Measurements from ENCODE around the gene HEATR5A. TPM values are rescaled to one million over a fixed set of nuclear protein-coding genes. Genes with fewer than 3 reads are reported as not detected.

HEATR5A gene
- total and polyA plus RNA-seq, 9 donors = 9.5 to 26.0 (median 13.2) TPM

DNA sequence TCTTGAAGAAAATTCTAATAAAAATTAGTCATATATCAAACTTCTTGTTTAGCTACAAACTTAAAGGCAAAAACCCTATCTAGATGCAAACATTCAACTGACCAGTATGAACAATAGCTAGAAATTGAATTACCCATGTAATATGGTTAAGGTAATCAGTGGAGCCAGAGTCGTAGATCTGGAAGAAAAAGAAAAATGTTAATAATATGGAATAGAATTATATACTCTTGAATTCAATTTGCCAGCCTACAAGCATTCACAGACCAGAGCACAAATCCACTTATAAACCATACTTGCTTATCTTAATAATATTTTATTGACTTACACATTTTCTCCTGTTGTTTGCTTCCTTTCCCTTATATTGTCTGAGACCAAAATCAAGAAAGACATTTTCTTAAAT lies 7.7 kb upstream of the HEATR5A start:
- WGBS (ENCODE audit: insufficient coverage) = no CpG with 5 or more reads among the region's 1 CpG

GRCh38 chr14:31426663-31427062 lies 6.3 kb upstream of the HEATR5A start:
- peaks cover 5% of the 10 kb centered on the region for H3K36me3 ChIP-seq (ENCODE audit: control insufficient read depth, insufficient read depth, low read length)
- no CpG with 5 or more reads among the region's 2 CpGs for WGBS (ENCODE audit: insufficient coverage)
- no peaks in the 10 kb centered on the region for H3K27me3 ChIP-seq (ENCODE audit: control insufficient read depth, insufficient read depth, low read length)
- H3K4me3 ChIP-seq (ENCODE audit: low read length) = no peak overlapping the region
- no peaks in the 10 kb centered on the region for H3K4me1 ChIP-seq (ENCODE audit: control insufficient read depth, insufficient read depth, low read length)
- H3K9me3 ChIP-seq (replicated peaks; ENCODE audit: control insufficient read depth, low read depth, low read length) = peaks cover 3% of the 10 kb centered on the region
- DNase-seq = no peak
- no peak overlapping the region for H3K27ac ChIP-seq (ENCODE audit: low read length)

More for the DNA sequence above, 7.7 kb upstream of the HEATR5A start:
- no peaks in the 10 kb centered on the region for H3K27me3 ChIP-seq (ENCODE audit: control insufficient read depth, insufficient read depth, low read length)
- DNase-seq = no peak
- H3K9me3 ChIP-seq (replicated peaks; ENCODE audit: control insufficient read depth, low read depth, low read length) = peaks cover 4% of the 10 kb centered on the region
- no peaks in the 10 kb centered on the region for H3K4me1 ChIP-seq (ENCODE audit: control insufficient read depth, insufficient read depth, low read length)
- H3K4me3 ChIP-seq (ENCODE audit: low read length) = no peak overlapping the region
- no peak overlapping the region for H3K27ac ChIP-seq (ENCODE audit: low read length)
- peaks cover 6% of the 10 kb centered on the region for H3K36me3 ChIP-seq (ENCODE audit: control insufficient read depth, insufficient read depth, low read length)

DNA sequence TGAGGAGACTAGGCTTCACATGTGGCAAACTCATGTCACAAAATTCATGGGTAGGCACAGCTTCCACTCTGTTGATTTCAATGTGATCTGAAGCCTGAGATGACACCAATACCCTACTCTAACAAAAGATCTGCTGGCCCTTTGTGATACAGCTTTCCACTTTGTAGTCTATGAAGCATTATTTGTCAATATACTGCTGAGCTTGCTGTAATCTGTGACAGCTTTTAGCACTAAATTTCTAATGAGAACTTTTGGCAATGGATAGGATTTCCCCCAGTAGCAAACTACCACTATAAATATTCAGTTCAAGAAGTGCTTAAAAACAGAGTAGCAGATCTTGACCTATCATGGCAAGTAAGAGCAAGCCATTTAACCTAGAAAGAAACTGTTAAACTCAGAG lies 5.6 kb upstream of the HEATR5A start:
- Histone ChIP-seq H3K4me3 (ENCODE audit: low read length) (no peak overlapping the region), H3K27ac (ENCODE audit: low read length) (no peak overlapping the region), H3K27me3 (ENCODE audit: control insufficient read depth, insufficient read depth, low read length) (no peaks in the 10 kb centered on the region), H3K36me3 (ENCODE audit: control insufficient read depth, insufficient read depth, low read length) (no peaks in the 10 kb centered on the region), H3K4me1 (ENCODE audit: control insufficient read depth, insufficient read depth, low read length) (no peaks in the 10 kb centered on the region), H3K9me3 (replicated peaks; ENCODE audit: control insufficient read depth, low read depth, low read length) (no peaks in the 10 kb centered on the region)
- no peak for DNase-seq

DNA sequence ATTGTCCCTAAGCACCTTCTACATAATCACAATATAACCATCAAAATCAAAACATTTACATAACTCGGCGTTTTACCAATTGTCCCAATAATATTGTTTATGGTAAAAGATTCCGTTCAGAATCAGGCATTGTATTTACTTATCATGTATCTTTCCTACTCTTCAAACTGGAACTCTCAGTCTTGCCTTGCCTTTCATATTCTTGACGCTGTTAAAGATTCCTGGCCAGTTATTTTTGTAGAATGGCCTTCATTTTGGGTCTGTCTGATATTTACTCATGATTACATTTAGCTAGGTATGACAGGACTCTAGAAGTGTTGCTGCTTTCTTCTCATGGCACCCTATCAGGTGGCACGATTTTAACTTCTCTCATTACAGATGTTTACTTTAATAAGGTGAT lies 850 bp upstream of the HEATR5A start:
- Histone ChIP-seq H3K9me3 (replicated peaks; ENCODE audit: control insufficient read depth, low read depth, low read length) (no peaks in the 10 kb centered on the region), H3K27me3 (ENCODE audit: control insufficient read depth, insufficient read depth, low read length) (no peaks in the 10 kb centered on the region), H3K36me3 (ENCODE audit: control insufficient read depth, insufficient read depth, low read length) (no peaks in the 10 kb centered on the region), H3K27ac (ENCODE audit: low read length) (peak overlapping the region; percentile 92), H3K4me1 (ENCODE audit: control insufficient read depth, insufficient read depth, low read length) (no peaks in the 10 kb centered on the region), H3K4me3 (ENCODE audit: low read length) (no peak overlapping the region)
- no CpG with 5 or more reads among the region's 5 CpGs for WGBS (ENCODE audit: insufficient coverage)
- no peak for DNase-seq

- Histone ChIP-seq H3K27me3 (ENCODE audit: control insufficient read depth, insufficient read depth, low read length) (no peaks in the 10 kb centered on the region), H3K36me3 (ENCODE audit: control insufficient read depth, insufficient read depth, low read length) (no peaks in the 10 kb centered on the region), H3K27ac (ENCODE audit: low read length) (peak overlapping the region; percentile 93), H3K9me3 (replicated peaks; ENCODE audit: control insufficient read depth, low read depth, low read length) (no peaks in the 10 kb centered on the region), H3K4me1 (ENCODE audit: control insufficient read depth, insufficient read depth, low read length) (no peaks in the 10 kb centered on the region), H3K4me3 (ENCODE audit: low read length) (peak overlapping the region; percentile 99)
- DNase-seq = peak; percentile 65
- WGBS (ENCODE audit: insufficient coverage) = under 1% methylated on average over 33 of the region's 33 CpGs
These were observed 407 bp downstream of the HEATR5A start for GRCh38 chr14:31419967-31420318.

DNA sequence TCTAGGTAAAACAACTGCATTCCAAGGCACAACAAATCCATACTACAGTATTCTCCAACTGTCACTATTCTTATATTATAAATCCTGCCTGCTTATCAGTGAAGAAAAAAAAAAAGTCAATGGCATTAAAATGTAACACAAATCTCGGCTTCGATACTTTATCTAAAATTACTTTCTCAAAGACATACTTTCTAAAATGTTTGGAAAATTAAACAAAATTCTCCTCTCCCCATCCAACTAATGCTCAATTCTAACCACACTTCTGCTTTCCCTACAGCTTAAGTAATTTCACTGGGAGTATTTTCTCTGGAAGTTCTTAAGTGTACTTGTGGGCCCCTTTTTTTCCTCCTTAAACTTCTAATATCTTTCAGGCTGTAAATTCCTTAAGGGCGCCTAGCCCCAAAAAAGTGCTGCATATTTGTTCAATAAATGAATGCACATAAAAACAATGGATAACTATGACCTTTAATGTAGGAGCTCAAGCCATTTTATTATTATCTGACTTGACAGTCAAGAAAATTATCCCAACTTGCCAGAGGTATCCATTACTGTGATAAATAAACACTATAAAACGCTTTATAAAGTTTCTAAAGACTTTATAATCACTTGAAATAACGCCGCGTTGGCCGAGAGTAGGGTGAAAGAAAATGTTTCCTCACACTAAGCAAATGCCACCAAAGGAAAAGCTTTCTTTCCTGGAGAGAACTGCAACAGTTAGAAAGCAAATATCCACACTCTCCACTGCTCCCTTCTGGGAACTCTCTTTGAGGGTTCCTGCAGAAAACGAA lies 977 bp downstream of the HEATR5A start:
- Histone ChIP-seq H3K27me3 (ENCODE audit: control insufficient read depth, insufficient read depth, low read length) (no peaks in the 10 kb centered on the region), H3K36me3 (ENCODE audit: control insufficient read depth, insufficient read depth, low read length) (no peaks in the 10 kb centered on the region), H3K27ac (ENCODE audit: low read length) (peak overlapping the region; percentile 93), H3K9me3 (replicated peaks; ENCODE audit: control insufficient read depth, low read depth, low read length) (no peaks in the 10 kb centered on the region), H3K4me3 (ENCODE audit: low read length) (peak overlapping the region; percentile 99), H3K4me1 (ENCODE audit: control insufficient read depth, insufficient read depth, low read length) (no peaks in the 10 kb centered on the region)
- peak; percentile 29 for DNase-seq
- 0% methylated on average over 1 of the region's 9 CpGs for WGBS (ENCODE audit: insufficient coverage)

GRCh38 chr14:31418440-31418839 lies 1.9 kb downstream of the HEATR5A start:
- no CpG with 5 or more reads among the region's 1 CpG for WGBS (ENCODE audit: insufficient coverage)

GRCh38 chr14:31414190-31414833 lies 6.0 kb downstream of the HEATR5A start:
- Histone ChIP-seq H3K4me3 (ENCODE audit: low read length) (no peak overlapping the region), H3K27ac (ENCODE audit: low read length) (no peak overlapping the region), H3K36me3 (ENCODE audit: control insufficient read depth, insufficient read depth, low read length) (no peaks in the 10 kb centered on the region), H3K27me3 (ENCODE audit: control insufficient read depth, insufficient read depth, low read length) (no peaks in the 10 kb centered on the region), H3K4me1 (ENCODE audit: control insufficient read depth, insufficient read depth, low read length) (no peaks in the 10 kb centered on the region), H3K9me3 (replicated peaks; ENCODE audit: control insufficient read depth, low read depth, low read length) (no peaks in the 10 kb centered on the region)
- no CpG with 5 or more reads among the region's 1 CpG for WGBS (ENCODE audit: insufficient coverage)
- DNase-seq = no peak

More at GRCh38 chr14:31418440-31418839, 1.9 kb downstream of the HEATR5A start:
- H3K27me3 ChIP-seq (ENCODE audit: control insufficient read depth, insufficient read depth, low read length) = no peaks in the 10 kb centered on the region
- no peaks in the 10 kb centered on the region for H3K36me3 ChIP-seq (ENCODE audit: control insufficient read depth, insufficient read depth, low read length)
- H3K4me3 ChIP-seq (ENCODE audit: low read length) = no peak overlapping the region
- H3K27ac ChIP-seq (ENCODE audit: low read length) = no peak overlapping the region
- no peaks in the 10 kb centered on the region for H3K4me1 ChIP-seq (ENCODE audit: control insufficient read depth, insufficient read depth, low read length)
- DNase-seq = no peak
- no peaks in the 10 kb centered on the region for H3K9me3 ChIP-seq (replicated peaks; ENCODE audit: control insufficient read depth, low read depth, low read length)

GRCh38 chr14:31411218-31411727 lies 9.1 kb downstream of the HEATR5A start:
- no peaks in the 10 kb centered on the region for H3K9me3 ChIP-seq (replicated peaks; ENCODE audit: control insufficient read depth, low read depth, low read length)
- H3K27me3 ChIP-seq (ENCODE audit: control insufficient read depth, insufficient read depth, low read length) = no peaks in the 10 kb centered on the region
- DNase-seq = peak; percentile 61
- H3K36me3 ChIP-seq (ENCODE audit: control insufficient read depth, insufficient read depth, low read length) = no peaks in the 10 kb centered on the region
- H3K4me3 ChIP-seq (ENCODE audit: low read length) = no peak overlapping the region
- H3K4me1 ChIP-seq (ENCODE audit: control insufficient read depth, insufficient read depth, low read length) = no peaks in the 10 kb centered on the region
- no CpG with 5 or more reads among the region's 2 CpGs for WGBS (ENCODE audit: insufficient coverage)
- H3K27ac ChIP-seq (ENCODE audit: low read length) = no peak overlapping the region

DNA sequence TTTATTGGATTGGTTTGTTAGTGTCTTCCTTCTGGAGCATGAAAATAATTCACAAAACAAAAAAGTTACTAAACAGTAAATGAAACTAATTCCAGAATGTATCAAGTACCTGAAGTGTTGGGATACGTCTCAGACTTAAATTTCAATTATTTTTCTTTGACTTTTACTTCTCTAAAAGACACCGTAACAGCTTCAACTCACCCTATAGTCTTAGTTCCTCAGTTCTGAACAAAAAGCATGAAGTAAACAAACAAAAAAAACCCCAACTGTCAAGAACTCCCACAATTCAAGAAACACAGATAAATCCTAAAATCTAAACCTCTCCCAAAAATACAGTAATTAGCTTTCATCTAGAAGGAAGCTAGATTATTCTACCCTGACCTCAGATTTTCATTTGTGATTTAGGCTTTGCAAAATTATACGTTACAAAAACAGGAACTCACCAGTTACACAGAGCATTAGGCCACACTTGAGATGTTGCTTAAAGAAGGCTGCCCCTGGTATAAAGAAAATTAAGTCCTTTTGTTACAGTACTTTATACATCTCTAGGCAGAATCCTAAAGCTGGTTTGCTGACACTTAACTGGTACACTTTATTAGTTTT lies 10.2 kb downstream of the HEATR5A start:
- no peaks in the 10 kb centered on the region for H3K4me1 ChIP-seq (ENCODE audit: control insufficient read depth, insufficient read depth, low read length)
- no peaks in the 10 kb centered on the region for H3K27me3 ChIP-seq (ENCODE audit: control insufficient read depth, insufficient read depth, low read length)
- H3K9me3 ChIP-seq (replicated peaks; ENCODE audit: control insufficient read depth, low read depth, low read length) = no peaks in the 10 kb centered on the region
- no peaks in the 10 kb centered on the region for H3K36me3 ChIP-seq (ENCODE audit: control insufficient read depth, insufficient read depth, low read length)
- peak; percentile 7 for DNase-seq
- no CpG with 5 or more reads among the region's 3 CpGs for WGBS (ENCODE audit: insufficient coverage)
- H3K27ac ChIP-seq (ENCODE audit: low read length) = no peak overlapping the region
- no peak overlapping the region for H3K4me3 ChIP-seq (ENCODE audit: low read length)
